Coronary artery (tissue), 2 donors: ENCODE data around the gene IFNAR1.
A peak's percentile ranks its signal among the peaks of the same experiment; 100 is the strongest.
"Not testable (repeated sequence)": the region's sequence is repeated elsewhere in the genome, so short reads cannot be mapped to it uniquely, and the experiment has no call there.

Source experiments
- DNase-seq: peaks from one replicate; pipeline ENCODE4 v3.0.0-alpha.2; 2017; ENCODE audit warnings: low spot score
- H3K27ac ChIP-seq, 2 donors: fragments of 200-600 bp; sonication (generic); one replicate each; pipeline ENCODE4 v1.5.1; 2016 to 2019
- H3K4me3 ChIP-seq: fragments of 200-600 bp; sonication (generic); 2 replicates; pipeline ENCODE4 v1.5.1; 2016; ENCODE audit warnings: mild to moderate bottlenecking, moderate library complexity
- TF ChIP-seq, protein P1 (sequence below): fragments of 200-600 bp; sonication (generic); IDR thresholded peaks from one replicate; pipeline ENCODE4 v1.5.1; 2019; ENCODE audit warnings: antibody characterized with exemption

The IFNAR1 gene

DNA sequence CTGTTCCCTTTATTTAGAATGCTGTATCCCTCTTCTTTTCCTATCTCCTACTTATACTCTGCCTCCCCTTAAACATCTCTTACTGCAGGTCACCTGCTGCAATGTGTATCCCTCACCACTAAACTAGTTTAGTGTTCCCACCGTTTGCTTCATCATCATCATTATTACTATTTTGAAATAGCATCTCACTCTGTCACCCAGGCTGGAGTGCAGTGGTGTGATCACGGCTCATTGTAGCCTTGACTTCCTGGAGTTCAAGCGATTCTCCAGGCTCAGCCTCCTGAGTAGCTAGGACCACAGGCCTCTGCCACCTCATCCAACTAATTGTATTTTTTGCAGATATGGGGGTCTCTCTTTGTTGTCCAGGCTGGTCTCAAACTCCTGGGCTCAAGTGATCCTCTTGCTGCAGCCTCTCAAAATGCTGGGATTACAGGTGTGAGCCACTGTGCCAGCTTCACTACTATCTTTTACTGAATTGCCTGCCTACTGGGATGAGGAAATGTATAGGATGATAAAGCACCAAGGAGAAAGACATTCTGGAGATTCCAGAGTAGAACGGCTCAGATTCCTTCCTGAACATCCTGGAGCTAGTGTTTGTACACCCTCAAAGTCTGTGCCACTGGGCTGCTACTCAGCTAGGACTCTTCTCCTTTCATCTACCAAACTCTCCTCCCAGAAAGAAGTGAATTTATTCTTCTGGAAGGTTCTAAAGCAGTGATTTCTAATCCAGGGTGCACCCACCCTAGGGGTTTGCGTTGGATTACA lies 8.6 kb upstream of the IFNAR1 start:
- TF ChIP-seq, protein P1, sequence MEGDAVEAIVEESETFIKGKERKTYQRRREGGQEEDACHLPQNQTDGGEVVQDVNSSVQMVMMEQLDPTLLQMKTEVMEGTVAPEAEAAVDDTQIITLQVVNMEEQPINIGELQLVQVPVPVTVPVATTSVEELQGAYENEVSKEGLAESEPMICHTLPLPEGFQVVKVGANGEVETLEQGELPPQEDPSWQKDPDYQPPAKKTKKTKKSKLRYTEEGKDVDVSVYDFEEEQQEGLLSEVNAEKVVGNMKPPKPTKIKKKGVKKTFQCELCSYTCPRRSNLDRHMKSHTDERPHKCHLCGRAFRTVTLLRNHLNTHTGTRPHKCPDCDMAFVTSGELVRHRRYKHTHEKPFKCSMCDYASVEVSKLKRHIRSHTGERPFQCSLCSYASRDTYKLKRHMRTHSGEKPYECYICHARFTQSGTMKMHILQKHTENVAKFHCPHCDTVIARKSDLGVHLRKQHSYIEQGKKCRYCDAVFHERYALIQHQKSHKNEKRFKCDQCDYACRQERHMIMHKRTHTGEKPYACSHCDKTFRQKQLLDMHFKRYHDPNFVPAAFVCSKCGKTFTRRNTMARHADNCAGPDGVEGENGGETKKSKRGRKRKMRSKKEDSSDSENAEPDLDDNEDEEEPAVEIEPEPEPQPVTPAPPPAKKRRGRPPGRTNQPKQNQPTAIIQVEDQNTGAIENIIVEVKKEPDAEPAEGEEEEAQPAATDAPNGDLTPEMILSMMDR, result no peak
- no peak overlapping the region for H3K27ac ChIP-seq
- no peak for DNase-seq
- no peak overlapping the region for H3K4me3 ChIP-seq

DNA sequence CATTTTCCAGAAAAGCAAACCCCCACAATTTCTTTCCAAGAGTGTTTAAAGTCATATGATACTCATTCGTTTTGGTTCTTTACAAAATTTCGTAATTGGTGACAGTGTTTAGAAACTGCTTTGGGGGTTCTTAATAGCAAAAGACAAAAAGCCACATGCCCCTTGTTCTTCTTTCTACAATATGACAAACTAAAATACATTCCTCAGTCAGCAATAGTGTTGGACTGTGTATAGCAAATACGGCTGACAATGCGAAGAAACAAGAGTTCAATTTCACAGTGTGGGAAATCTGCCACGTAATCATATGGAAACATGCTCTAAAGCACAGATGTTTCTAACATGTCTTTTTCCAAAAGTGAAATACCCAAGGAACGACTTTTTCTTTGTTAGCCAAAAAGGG lies 7.6 kb upstream of the IFNAR1 start:
- DNase-seq, result no peak
- Histone ChIP-seq H3K4me3 (no peak overlapping the region), H3K27ac (no peak overlapping the region)
- TF ChIP-seq, protein P1, result no peak

DNA sequence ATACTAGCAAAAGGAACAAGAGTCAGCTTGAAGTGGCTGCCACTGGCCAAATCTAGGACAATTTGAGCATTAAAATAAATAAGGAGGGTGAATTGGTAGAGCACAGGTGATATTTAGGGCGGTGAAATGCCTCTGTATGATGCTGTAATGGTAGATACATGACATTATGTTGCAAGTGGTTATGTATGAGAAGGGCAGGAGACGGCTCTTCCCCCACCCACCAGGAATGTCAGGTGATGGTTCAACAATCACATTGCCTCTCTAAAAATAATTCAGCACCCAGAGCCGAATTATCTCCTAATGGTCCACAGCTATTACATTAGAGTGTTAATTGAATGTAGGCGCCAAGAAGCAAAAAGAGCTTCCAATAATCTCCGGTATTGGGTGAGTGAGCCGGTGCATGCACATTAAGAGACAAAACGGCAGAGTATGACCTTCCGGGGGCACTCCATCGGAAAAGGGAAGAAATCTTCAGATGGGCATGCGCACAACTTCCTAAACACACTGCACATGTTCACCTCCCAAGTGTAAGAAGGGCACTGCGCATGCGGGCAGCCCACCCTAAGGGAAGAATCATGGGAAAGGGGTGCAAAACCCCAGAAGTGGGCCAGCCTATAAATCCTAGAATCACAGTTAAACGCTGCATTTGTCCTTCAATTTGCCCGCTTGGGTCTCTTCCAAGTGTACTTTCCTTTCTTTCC lies 6.8 kb upstream of the IFNAR1 start:
- Histone ChIP-seq H3K27ac (no peak overlapping the region), H3K4me3 (no peak overlapping the region)
- TF ChIP-seq, protein P1, result no peak
- DNase-seq, result no peak

- not testable (repeated sequence) for DNase-seq, H3K4me3 ChIP-seq, H3K27ac ChIP-seq
Observed at GRCh38 chr21:33321005-33321404, 3.8 kb upstream of the IFNAR1 start.

DNA sequence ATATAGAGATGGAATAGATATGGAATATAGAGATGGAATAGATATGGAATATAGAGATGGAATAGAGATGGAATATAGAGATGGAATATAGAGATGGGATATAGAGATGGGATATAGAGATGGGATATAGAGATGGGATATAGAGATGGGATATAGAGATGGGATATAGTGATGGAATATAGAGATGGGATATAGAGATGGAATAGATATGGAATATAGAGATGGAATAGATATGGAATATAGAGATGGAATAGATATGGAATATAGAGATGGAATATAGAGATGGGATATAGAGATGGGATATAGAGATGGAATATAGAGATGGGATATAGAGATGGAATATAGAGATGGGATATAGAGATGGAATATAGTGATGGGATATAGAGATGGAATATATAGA lies 1.2 kb upstream of the IFNAR1 start:
- not testable (repeated sequence) for DNase-seq
- peak overlapping the region in 1 of 2 donors; percentile 99 for H3K27ac ChIP-seq
- peak overlapping the region; percentile 94 for H3K4me3 ChIP-seq

GRCh38 chr21:33325222-33326067 lies 675 bp downstream of the IFNAR1 start:
- TF ChIP-seq, protein P1, result no peak
- H3K4me3 ChIP-seq, result peak overlapping the region; percentile 94
- DNase-seq, result peak; percentile 83
- peak overlapping the region; percentile 96 to 99 for H3K27ac ChIP-seq

- TF ChIP-seq, protein P1, result no peak
- Histone ChIP-seq H3K27ac (no peak overlapping the region), H3K4me3 (no peak overlapping the region)
- no peak for DNase-seq
Observed at GRCh38 chr21:33327326-33327725, 2.6 kb downstream of the IFNAR1 start.
